Measurements from ENCODE around the gene DGCR8. TPM values are rescaled to one million over a fixed set of nuclear protein-coding genes. Genes with fewer than 3 reads are reported as not detected.

The DGCR8 gene
- 25.9 and 44.2 TPM in 2 replicates for total RNA-seq

DNA sequence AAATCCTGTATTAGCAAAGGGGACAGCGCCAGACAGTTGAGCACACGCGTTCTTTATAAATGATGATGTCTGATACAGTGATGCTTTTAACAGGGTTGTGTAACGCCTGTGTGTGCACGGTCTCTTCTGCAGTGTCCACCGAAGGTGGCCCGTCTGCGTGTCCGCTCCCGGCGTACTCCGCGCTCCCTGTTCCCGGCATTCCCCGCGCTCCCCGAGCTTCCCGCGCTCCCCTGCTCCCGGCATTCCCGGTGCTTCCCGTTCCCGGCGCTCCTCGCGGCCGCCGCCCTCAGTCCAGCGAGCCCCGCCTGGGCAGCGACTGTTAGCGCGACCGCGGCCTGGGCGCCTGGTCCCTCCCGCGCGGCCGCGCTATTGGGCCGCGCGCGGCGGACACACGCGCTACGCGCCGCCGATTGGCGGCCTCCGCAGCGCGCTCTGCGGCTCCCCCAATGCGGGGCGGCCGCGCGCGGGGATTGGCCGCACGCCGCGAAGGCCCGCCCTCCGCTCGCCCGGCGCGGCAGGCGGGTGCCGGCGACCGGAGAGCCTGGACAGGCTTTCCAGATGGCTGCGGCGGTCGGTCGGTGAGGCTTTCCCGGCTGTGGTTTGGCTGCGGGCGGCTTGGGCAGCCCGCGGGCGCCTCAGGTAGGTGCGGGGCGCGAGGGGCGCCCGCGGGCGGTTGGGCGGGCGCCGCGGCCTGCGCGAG, at the start of gene DGCR8:
Gene DGCR8, plus strand, starts transcription at position 497 of the 700 bp plus-strand sequence. CDS start 5,723 bp downstream, outside the sequence.
- peak within 1 kb of the TSS; percentile 100 for H3K4me2 ChIP-seq (ENCODE audit: insufficient read depth, low read length)
- peaks cover 18% of the 10 kb centered on the region for H3K4me1 ChIP-seq (ENCODE audit: insufficient read depth, low read length)
- DNase-seq (ENCODE audit: insufficient read length, low spot score, missing footprints) = peak; percentile 100
- peaks cover 35% of the 10 kb centered on the region for H4K20me1 ChIP-seq (ENCODE audit: insufficient read depth, low read length)
- peak within 1 kb of the TSS; percentile 95 for H2AFZ ChIP-seq (ENCODE audit: low read length)
- H3K36me3 ChIP-seq (ENCODE audit: insufficient read depth, low read length) = no peaks in the 10 kb centered on the region
- no peaks in the 10 kb centered on the region for H3K9me3 ChIP-seq (ENCODE audit: low read depth, low read length)
- peak within 1 kb of the TSS; percentile 96 for H3K4me3 ChIP-seq (ENCODE audit: insufficient read depth, low read length)
- no peaks in the 10 kb centered on the region for H3K27me3 ChIP-seq (ENCODE audit: insufficient read depth, low read length)
- H3K27ac ChIP-seq (ENCODE audit: low read depth, low read length) = peak within 1 kb of the TSS; percentile 81
- H3K79me2 ChIP-seq (ENCODE audit: insufficient read depth, low read length) = peaks cover 44% of the 10 kb centered on the region
- no peak for TF ChIP-seq CTCF (IDR thresholded peaks at IDR 0.05; ENCODE audit: extremely low read depth, low read depth, low read length)

GRCh38 chr22:20031732-20032406, 48.2 kb upstream of the DGCR8 start:
- Histone ChIP-seq H3K36me3 (ENCODE audit: insufficient read depth, low read length) (peaks cover 13% of the 10 kb centered on the region), H3K27ac (ENCODE audit: low read depth, low read length) (no peak overlapping the region), H3K27me3 (ENCODE audit: insufficient read depth, low read length) (no peaks in the 10 kb centered on the region), H2AFZ (ENCODE audit: low read length) (no peak overlapping the region), H3K4me2 (ENCODE audit: insufficient read depth, low read length) (no peak overlapping the region), H4K20me1 (ENCODE audit: insufficient read depth, low read length) (peaks cover 64% of the 10 kb centered on the region), H3K9me3 (ENCODE audit: low read depth, low read length) (no peaks in the 10 kb centered on the region), H3K4me3 (ENCODE audit: insufficient read depth, low read length) (no peak overlapping the region), H3K4me1 (ENCODE audit: insufficient read depth, low read length) (peaks cover 7% of the 10 kb centered on the region), H3K79me2 (ENCODE audit: insufficient read depth, low read length) (peaks cover 79% of the 10 kb centered on the region)
- no peak for TF ChIP-seq CTCF (IDR thresholded peaks at IDR 0.05; ENCODE audit: extremely low read depth, low read depth, low read length)
- DNase-seq (ENCODE audit: insufficient read length, low spot score, missing footprints) = peak; percentile 48

GRCh38 chr22:20032407-20032991, 47.5 kb upstream of the DGCR8 start:
- Histone ChIP-seq H3K79me2 (ENCODE audit: insufficient read depth, low read length) (peaks cover 79% of the 10 kb centered on the region), H3K4me2 (ENCODE audit: insufficient read depth, low read length) (no peak overlapping the region), H3K4me1 (ENCODE audit: insufficient read depth, low read length) (peaks cover 7% of the 10 kb centered on the region), H3K36me3 (ENCODE audit: insufficient read depth, low read length) (peaks cover 19% of the 10 kb centered on the region), H4K20me1 (ENCODE audit: insufficient read depth, low read length) (peaks cover 62% of the 10 kb centered on the region), H3K27ac (ENCODE audit: low read depth, low read length) (no peak overlapping the region), H2AFZ (ENCODE audit: low read length) (no peak overlapping the region), H3K27me3 (ENCODE audit: insufficient read depth, low read length) (no peaks in the 10 kb centered on the region), H3K9me3 (ENCODE audit: low read depth, low read length) (no peaks in the 10 kb centered on the region), H3K4me3 (ENCODE audit: insufficient read depth, low read length) (no peak overlapping the region)
- no peak for TF ChIP-seq CTCF (IDR thresholded peaks at IDR 0.05; ENCODE audit: extremely low read depth, low read depth, low read length)
- peak; percentile 77 for DNase-seq (ENCODE audit: insufficient read length, low spot score, missing footprints)

Measured in osteoblast (primary cell).